HEK293 (cell line): ENCODE measurements around the gene PRF1.

ENCODE experiments used
- ZNF133 ChIP-seq: fragments of 450-650 bp; formaldehyde crosslinking; IDR thresholded peaks from 2 replicates; pipeline ENCODE4 v1.5.1; 2016; ENCODE audit warnings: missing biosample characterization, missing genetic modification characterization
- TF ChIP-seq, protein P1 (sequence below): fragments of 450-650 bp; formaldehyde crosslinking; IDR thresholded peaks from 2 replicates; pipeline ENCODE4 v1.5.1; 2016; ENCODE audit warnings: missing biosample characterization, missing genetic modification characterization
- TF ChIP-seq, protein P2 (sequence below): fragments of 450-650 bp; formaldehyde crosslinking; IDR thresholded peaks from 2 replicates; pipeline ENCODE4 v1.5.1; 2017; ENCODE audit warnings: missing biosample characterization, missing genetic modification characterization

- no peak for TF ChIP-seq ZNF133
- TF ChIP-seq, protein P1, sequence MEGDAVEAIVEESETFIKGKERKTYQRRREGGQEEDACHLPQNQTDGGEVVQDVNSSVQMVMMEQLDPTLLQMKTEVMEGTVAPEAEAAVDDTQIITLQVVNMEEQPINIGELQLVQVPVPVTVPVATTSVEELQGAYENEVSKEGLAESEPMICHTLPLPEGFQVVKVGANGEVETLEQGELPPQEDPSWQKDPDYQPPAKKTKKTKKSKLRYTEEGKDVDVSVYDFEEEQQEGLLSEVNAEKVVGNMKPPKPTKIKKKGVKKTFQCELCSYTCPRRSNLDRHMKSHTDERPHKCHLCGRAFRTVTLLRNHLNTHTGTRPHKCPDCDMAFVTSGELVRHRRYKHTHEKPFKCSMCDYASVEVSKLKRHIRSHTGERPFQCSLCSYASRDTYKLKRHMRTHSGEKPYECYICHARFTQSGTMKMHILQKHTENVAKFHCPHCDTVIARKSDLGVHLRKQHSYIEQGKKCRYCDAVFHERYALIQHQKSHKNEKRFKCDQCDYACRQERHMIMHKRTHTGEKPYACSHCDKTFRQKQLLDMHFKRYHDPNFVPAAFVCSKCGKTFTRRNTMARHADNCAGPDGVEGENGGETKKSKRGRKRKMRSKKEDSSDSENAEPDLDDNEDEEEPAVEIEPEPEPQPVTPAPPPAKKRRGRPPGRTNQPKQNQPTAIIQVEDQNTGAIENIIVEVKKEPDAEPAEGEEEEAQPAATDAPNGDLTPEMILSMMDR (tag by site-specific recombination), result no peak
- TF ChIP-seq, protein P2, sequence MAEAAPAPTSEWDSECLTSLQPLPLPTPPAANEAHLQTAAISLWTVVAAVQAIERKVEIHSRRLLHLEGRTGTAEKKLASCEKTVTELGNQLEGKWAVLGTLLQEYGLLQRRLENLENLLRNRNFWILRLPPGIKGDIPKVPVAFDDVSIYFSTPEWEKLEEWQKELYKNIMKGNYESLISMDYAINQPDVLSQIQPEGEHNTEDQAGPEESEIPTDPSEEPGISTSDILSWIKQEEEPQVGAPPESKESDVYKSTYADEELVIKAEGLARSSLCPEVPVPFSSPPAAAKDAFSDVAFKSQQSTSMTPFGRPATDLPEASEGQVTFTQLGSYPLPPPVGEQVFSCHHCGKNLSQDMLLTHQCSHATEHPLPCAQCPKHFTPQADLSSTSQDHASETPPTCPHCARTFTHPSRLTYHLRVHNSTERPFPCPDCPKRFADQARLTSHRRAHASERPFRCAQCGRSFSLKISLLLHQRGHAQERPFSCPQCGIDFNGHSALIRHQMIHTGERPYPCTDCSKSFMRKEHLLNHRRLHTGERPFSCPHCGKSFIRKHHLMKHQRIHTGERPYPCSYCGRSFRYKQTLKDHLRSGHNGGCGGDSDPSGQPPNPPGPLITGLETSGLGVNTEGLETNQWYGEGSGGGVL (tag by site-specific recombination), result no peak
These were observed 31.5 kb upstream of the PRF1 start for GRCh38 chr10:70634011-70634410.
